Neural cell (in vitro differentiated cells): Measurements from ENCODE around the gene AP2A2.

Source experiments
- EP300 ChIP-seq: fragments of 450-650 bp; conservative IDR thresholded peaks from 2 replicates; pipeline ENCODE4 v1.6.1; 2014; ENCODE audit warnings: antibody characterized with exemption, mild to moderate bottlenecking, moderate library complexity; ENCODE audit not compliant: poor library complexity, severe bottlenecking
- EZH2 ChIP-seq: fragments of 200-600, 300-800 bp; shearing (Covaris generic), sonication (generic); IDR thresholded peaks from 2 replicates; pipeline ENCODE4 v1.6.1; 2014; ENCODE audit warnings: antibody characterized with exemption, low read length, borderline replicate concordance, mild to moderate bottlenecking; ENCODE audit not compliant: insufficient read depth, poor library complexity, severe bottlenecking
- MXI1 ChIP-seq: fragments of 450-650 bp; conservative IDR thresholded peaks from 2 replicates; pipeline ENCODE4 v1.6.1; 2014; ENCODE audit warnings: antibody characterized with exemption, mild to moderate bottlenecking; ENCODE audit not compliant: poor library complexity, severe bottlenecking
- POLR2AphosphoS5 ChIP-seq: IDR thresholded peaks from 2 replicates; pipeline ENCODE4 v1.6.1; 2012
- RAD21 ChIP-seq: fragments of 450-650 bp; conservative IDR thresholded peaks from 2 replicates; pipeline ENCODE4 v1.6.1; 2014; ENCODE audit warnings: antibody characterized with exemption, mild to moderate bottlenecking, moderate library complexity
- SMC3 ChIP-seq: fragments of 450-650 bp; conservative IDR thresholded peaks from 2 replicates; pipeline ENCODE4 v1.6.1; 2014; ENCODE audit warnings: antibody characterized with exemption, mild to moderate bottlenecking, moderate library complexity; ENCODE audit not compliant: poor library complexity
- TAF1 ChIP-seq: IDR thresholded peaks from 2 replicates; pipeline ENCODE4 v1.6.1; 2012; ENCODE audit warnings: low read depth
- TF ChIP-seq, protein P1 (sequence below): fragments of 450-650 bp; IDR thresholded peaks from 2 replicates; pipeline ENCODE4 v1.5.1; 2014; ENCODE audit warnings: antibody characterized with exemption, mild to moderate bottlenecking, moderate library complexity; ENCODE audit not compliant: poor library complexity, severe bottlenecking
- TF ChIP-seq, protein P2 (sequence below): IDR thresholded peaks from 2 replicates; pipeline ENCODE4 v1.6.1; 2012; ENCODE audit warnings: borderline replicate concordance

DNA sequence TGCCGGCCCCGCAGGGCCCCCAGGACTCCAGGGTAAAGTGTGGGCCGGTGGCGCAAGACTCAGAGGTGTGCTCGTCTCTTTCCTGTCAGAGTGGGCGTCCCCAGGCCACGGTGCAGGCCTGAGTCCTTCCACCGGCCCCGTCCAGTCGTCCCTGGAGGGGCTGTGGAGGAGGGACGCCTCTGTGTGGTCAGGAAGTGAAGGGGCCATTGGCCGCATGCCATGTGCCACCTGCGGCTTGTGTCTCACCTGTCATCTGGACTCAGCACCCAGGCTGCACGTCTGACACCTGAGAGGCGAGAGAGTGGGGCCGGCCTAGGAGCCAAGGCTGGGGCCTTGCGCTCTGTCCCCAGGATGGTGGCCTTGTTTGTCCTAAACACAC is 85.6 kb downstream of the AP2A2 start:
- TF ChIP-seq, protein P1, sequence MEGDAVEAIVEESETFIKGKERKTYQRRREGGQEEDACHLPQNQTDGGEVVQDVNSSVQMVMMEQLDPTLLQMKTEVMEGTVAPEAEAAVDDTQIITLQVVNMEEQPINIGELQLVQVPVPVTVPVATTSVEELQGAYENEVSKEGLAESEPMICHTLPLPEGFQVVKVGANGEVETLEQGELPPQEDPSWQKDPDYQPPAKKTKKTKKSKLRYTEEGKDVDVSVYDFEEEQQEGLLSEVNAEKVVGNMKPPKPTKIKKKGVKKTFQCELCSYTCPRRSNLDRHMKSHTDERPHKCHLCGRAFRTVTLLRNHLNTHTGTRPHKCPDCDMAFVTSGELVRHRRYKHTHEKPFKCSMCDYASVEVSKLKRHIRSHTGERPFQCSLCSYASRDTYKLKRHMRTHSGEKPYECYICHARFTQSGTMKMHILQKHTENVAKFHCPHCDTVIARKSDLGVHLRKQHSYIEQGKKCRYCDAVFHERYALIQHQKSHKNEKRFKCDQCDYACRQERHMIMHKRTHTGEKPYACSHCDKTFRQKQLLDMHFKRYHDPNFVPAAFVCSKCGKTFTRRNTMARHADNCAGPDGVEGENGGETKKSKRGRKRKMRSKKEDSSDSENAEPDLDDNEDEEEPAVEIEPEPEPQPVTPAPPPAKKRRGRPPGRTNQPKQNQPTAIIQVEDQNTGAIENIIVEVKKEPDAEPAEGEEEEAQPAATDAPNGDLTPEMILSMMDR: no peak
- TF ChIP-seq POLR2AphosphoS5: no peak
- no peak for TF ChIP-seq EZH2
- TF ChIP-seq TAF1: no peak
- TF ChIP-seq, protein P2, sequence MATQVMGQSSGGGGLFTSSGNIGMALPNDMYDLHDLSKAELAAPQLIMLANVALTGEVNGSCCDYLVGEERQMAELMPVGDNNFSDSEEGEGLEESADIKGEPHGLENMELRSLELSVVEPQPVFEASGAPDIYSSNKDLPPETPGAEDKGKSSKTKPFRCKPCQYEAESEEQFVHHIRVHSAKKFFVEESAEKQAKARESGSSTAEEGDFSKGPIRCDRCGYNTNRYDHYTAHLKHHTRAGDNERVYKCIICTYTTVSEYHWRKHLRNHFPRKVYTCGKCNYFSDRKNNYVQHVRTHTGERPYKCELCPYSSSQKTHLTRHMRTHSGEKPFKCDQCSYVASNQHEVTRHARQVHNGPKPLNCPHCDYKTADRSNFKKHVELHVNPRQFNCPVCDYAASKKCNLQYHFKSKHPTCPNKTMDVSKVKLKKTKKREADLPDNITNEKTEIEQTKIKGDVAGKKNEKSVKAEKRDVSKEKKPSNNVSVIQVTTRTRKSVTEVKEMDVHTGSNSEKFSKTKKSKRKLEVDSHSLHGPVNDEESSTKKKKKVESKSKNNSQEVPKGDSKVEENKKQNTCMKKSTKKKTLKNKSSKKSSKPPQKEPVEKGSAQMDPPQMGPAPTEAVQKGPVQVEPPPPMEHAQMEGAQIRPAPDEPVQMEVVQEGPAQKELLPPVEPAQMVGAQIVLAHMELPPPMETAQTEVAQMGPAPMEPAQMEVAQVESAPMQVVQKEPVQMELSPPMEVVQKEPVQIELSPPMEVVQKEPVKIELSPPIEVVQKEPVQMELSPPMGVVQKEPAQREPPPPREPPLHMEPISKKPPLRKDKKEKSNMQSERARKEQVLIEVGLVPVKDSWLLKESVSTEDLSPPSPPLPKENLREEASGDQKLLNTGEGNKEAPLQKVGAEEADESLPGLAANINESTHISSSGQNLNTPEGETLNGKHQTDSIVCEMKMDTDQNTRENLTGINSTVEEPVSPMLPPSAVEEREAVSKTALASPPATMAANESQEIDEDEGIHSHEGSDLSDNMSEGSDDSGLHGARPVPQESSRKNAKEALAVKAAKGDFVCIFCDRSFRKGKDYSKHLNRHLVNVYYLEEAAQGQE: no peak
- TF ChIP-seq EP300: no peak
- no peak for TF ChIP-seq MXI1
- no peak for TF ChIP-seq RAD21
- TF ChIP-seq SMC3: no peak
